Heart left ventricle (tissue), 16 donors: Measurements from ENCODE around the gene RBM34. TPM values are rescaled to one million over a fixed set of nuclear protein-coding genes. Genes with fewer than 3 reads are reported as not detected.
"Not testable (repeated sequence)": the region's sequence is repeated elsewhere in the genome, so short reads cannot be mapped to it uniquely, and the experiment has no call there.

ENCODE experiments used
- ATAC-seq, 4 donors: fragments of 200-7000 bp; cut with Tn5 transposase; one replicate each; pipeline ENCODE4 v1.9.1; 2020 to 2022; ENCODE audit warnings: moderate library complexity in 4 of 4, mild to moderate bottlenecking in 3 of 4, moderate number of reproducible peaks in 1 of 4
- DNase-seq, 5 donors: peaks; one replicate each; pipeline ENCODE4 v3.0.0-alpha.2; 2020
- H3K27ac ChIP-seq, 12 donors: fragments of 200-600 bp; sonication (generic) in 4 of 12; one replicate each; pipeline versions ENCODE4 v1.5.0 to v1.8.0; 2016 to 2022; ENCODE audit warnings: mild to moderate bottlenecking in 2 of 12
- H3K27me3 ChIP-seq, 9 donors: fragments of 200-600 bp; sonication (generic) in 2 of 9; one replicate each; pipeline versions ENCODE4 v1.5.1 to v1.8.0; 2016 to 2022; ENCODE audit warnings: mild to moderate bottlenecking in 3 of 9
- H3K36me3 ChIP-seq, 9 donors: fragments of 200-600 bp; sonication (generic) in 2 of 9; one replicate each; pipeline versions ENCODE4 v1.5.0 to v1.8.0; 2018 to 2022; ENCODE audit warnings: mild to moderate bottlenecking in 2 of 9
- H3K4me1 ChIP-seq, 12 donors: fragments of 200-600 bp; sonication (generic) in 4 of 12; one replicate each; pipeline versions ENCODE4 v1.5.0 to v1.8.0; 2016 to 2022; ENCODE audit warnings: mild to moderate bottlenecking in 3 of 12
- H3K4me3 ChIP-seq, 12 donors: fragments of 200-600 bp; sonication (generic) in 4 of 12; one replicate each; pipeline versions ENCODE4 v1.5.0 to v1.8.0; 2017 to 2022; ENCODE audit warnings: mild to moderate bottlenecking in 9 of 12, moderate library complexity in 4 of 12
- H3K9me3 ChIP-seq, 12 donors: fragments of 200-600 bp; sonication (generic) in 4 of 12; one replicate each; pipeline versions ENCODE4 v1.5.0 to v1.8.0; 2016 to 2022; ENCODE audit warnings: mild to moderate bottlenecking in 1 of 12
- CTCF ChIP-seq, 12 donors: fragments of 200-600 bp; sonication (generic) in 4 of 12; IDR thresholded peaks; one replicate each; pipeline versions ENCODE4 v1.5.0 to v1.8.0; 2018 to 2022; ENCODE audit warnings: antibody characterized with exemption in 12 of 12, mild to moderate bottlenecking in 5 of 12
- POLR2A ChIP-seq, 2 donors: fragments of 450-650 bp; IDR thresholded peaks; one replicate each; pipeline ENCODE4 v1.6.1; 2017; ENCODE audit warnings: antibody characterized with exemption in 2 of 2, mild to moderate bottlenecking in 2 of 2, moderate library complexity in 2 of 2
- WGBS, 4 donors: extraction: QIAGEN DNeasy Blood & Tissue Kit in 2 of 4; methylation state at CpG; one replicate each; pipeline versions ENCODE4 v1.1.5 to v1.1.7; 2013 to 2018; 5-methylcytosine and 5-hydroxymethylcytosine counted together
- intact Hi-C, 10 donors: fragments of 100-400 bp; cut with DNase I; formaldehyde crosslinking; loops; one replicate each; pipeline versions ENCODE4 v1.11.1 to v1.14.2; 2022
- polyA plus RNA-seq, 2 donors: library from polyadenylated mRNA; stranded (reverse); fragments of 200-250 nt; gene quantifications; one replicate each; pipeline ENCODE4 v1.2.3, GENCODE V29; 2013
- total RNA-seq, 9 donors: library from RNA; depleted of rRNA in 2 of 9; stranded (reverse); fragments of >200 nt in 2 of 9; fragmentation: NEBNext Ultra II Directional in 3 of 9; extraction: Animal tissue kit (Norgen Biotek cat#: 25700) in 3 of 9; gene quantifications; one replicate each; pipeline versions ENCODE4 v1.1.0 to v1.2.4, GENCODE V29; 2016 to 2023
- donor health status: ischemic (EF 13 %, LVEDD 7.1; RV severe dilation, severe dysfunction).
- donor health status: healthy with polysubstance abuse.
- donor health status: DM: no; HTN: yes; CAD: no.
- donor health status: DM: no; HTN: no; CAD: no.
- donor health status: ischemic (EF 25% LVEDD 6.9; RV normal size, moderate dysfunction).
- donor health status: ischemic (EF 25% LVEDD 5.7; RV mildly dilated, moderate dysfunction).
- donor health status: healthy.
- donor health status: DM: yes; HTN: yes; CAD: no.
- donor health status: ischemic (EF 35%, LVEDD 5.7; RV mildly dilated, moderate dysfunction).
- donor health status: nonischemic (EF 11% LVEDD 7.7; RV severe dilation, severe dysfunction).
- donor health status: DM: yes; HTN: yes; CAD: no.
- donor health status: PGD.
- donor health status: ischemic (EF 29% LVEDD 5.4; RV normal size, mild dysfunction).
- donor health status: nonischemic (EF 23%, LVEDD 6.1; RV moderate dilation, normal function).

The RBM34 gene
- total and polyA plus RNA-seq, 11 donors, result 34.2 to 97.8 (median 49.6) TPM

- Histone ChIP-seq H3K9me3 (no peaks in the 10 kb centered on the region), H3K4me3 (no peak overlapping the region), H3K36me3 (no peaks in the 10 kb centered on the region), H3K4me1 (peaks cover 0 to 14% (median 9%) of the 10 kb centered on the region in 12 donors), H3K27ac (no peak overlapping the region), H3K27me3 (no peaks in the 10 kb centered on the region)
- no peak for ATAC-seq
- WGBS, 4 donors, result 71 to 83% (median 77%) methylated on average over 18 to 20 of the region's 20 CpGs
- DNase-seq, result no peak
- intact Hi-C loops, result loop anchor here in 2 of 10 donors (5.0 kb wide), 2 partner anchors 593 to 603 kb away; no protein-coding TSS in a partner anchor
- TF ChIP-seq CTCF (IDR thresholded peaks at IDR 0.05) (no peak), POLR2A (IDR thresholded peaks at IDR 0.05) (no peak)
Observed at GRCh38 chr1:235090406-235091069, 70.5 kb downstream of the RBM34 start.

GRCh38 chr1:235088907-235089306, 72.1 kb downstream of the RBM34 start:
- DNase-seq (no peak), ATAC-seq (no peak)
- peaks cover 0 to 16% (median 13%) of the 10 kb centered on the region in 12 donors for H3K4me1 ChIP-seq
- intact Hi-C loops, result loop anchor here in 2 of 10 donors (2.0 to 10.0 kb wide), 3 partner anchors 204 to 594 kb away; no protein-coding TSS in a partner anchor
- H3K27ac ChIP-seq, result no peak overlapping the region
- no peaks in the 10 kb centered on the region for H3K27me3 ChIP-seq
- H3K4me3 ChIP-seq, result no peak overlapping the region
- H3K9me3 ChIP-seq, result no peaks in the 10 kb centered on the region
- H3K36me3 ChIP-seq, result no peaks in the 10 kb centered on the region
- TF ChIP-seq POLR2A (IDR thresholded peaks at IDR 0.05) (no peak), CTCF (IDR thresholded peaks at IDR 0.05) (no peak)
- 94 to 97% (median 95%) methylated on average over 6 to 7 of the region's 7 CpGs for WGBS, 4 donors

DNA sequence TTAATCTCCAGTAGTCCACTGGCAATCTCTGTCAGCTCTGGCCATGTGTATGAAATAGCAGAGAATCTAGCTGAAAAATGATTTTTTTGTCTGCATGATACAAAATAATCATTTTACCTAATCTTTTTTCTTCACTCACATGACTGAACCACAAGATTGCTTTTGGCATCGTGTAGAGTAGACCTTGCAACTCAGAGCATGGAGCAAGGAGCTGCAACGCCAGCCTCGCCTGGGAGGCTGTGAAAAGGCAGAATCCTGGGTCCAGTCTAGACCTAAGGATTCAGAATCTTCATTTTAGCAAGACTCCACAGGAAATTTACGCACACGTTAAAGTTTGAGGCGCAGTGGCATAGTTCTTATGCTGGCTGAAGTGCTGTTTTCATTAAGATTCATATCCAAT, 72.6 kb downstream of the RBM34 start:
- TF ChIP-seq CTCF (IDR thresholded peaks at IDR 0.05), result no peak
- TF ChIP-seq POLR2A (IDR thresholded peaks at IDR 0.05), result no peak

GRCh38 chr1:235087906-235088305, 73.1 kb downstream of the RBM34 start:
- H3K36me3 ChIP-seq, result no peaks in the 10 kb centered on the region
- H3K4me3 ChIP-seq, result no peak overlapping the region
- H3K4me1 ChIP-seq, result peaks cover 0 to 16% (median 14%) of the 10 kb centered on the region in 12 donors
- no peak overlapping the region for H3K27ac ChIP-seq
- intact Hi-C loops, result loop anchor here in 2 of 10 donors (2.0 to 10.0 kb wide), 3 partner anchors 203 to 593 kb away; no protein-coding TSS in a partner anchor
- WGBS, 4 donors, result 93 to 96% (median 94%) methylated on average over 6 of the region's 6 CpGs
- H3K27me3 ChIP-seq, result no peaks in the 10 kb centered on the region
- no peak for ATAC-seq
- DNase-seq, result no peak
- TF ChIP-seq CTCF (IDR thresholded peaks at IDR 0.05) (no peak), POLR2A (IDR thresholded peaks at IDR 0.05) (no peak)
- H3K9me3 ChIP-seq, result no peaks in the 10 kb centered on the region

More for the DNA sequence above, 72.6 kb downstream of the RBM34 start:
- Histone ChIP-seq H3K27ac (no peak overlapping the region), H3K36me3 (no peaks in the 10 kb centered on the region), H3K4me1 (peaks cover 0 to 16% (median 13%) of the 10 kb centered on the region in 12 donors), H3K4me3 (no peak overlapping the region), H3K27me3 (no peaks in the 10 kb centered on the region), H3K9me3 (no peaks in the 10 kb centered on the region)
- intact Hi-C loops, result loop anchor here in 2 of 10 donors (2.0 to 10.0 kb wide), 3 partner anchors 204 to 594 kb away; no protein-coding TSS in a partner anchor
- DNase-seq (no peak), ATAC-seq (no peak)
- WGBS, 4 donors, result 86 to 91% (median 90%) methylated on average over 6 of the region's 6 CpGs

GRCh38 chr1:235085411-235086117, 75.5 kb downstream of the RBM34 start:
- not testable (repeated sequence) for H3K4me3 ChIP-seq, DNase-seq, ATAC-seq, H3K27ac ChIP-seq, H3K9me3 ChIP-seq, H3K27me3 ChIP-seq, H3K36me3 ChIP-seq
- H3K4me1 ChIP-seq, result peaks cover 0 to 27% (median 22%) of the 10 kb centered on the region in 12 donors
- intact Hi-C loops, result loop anchor here in 4 of 10 donors (2.0 to 10.0 kb wide), 4 partner anchors 201 to 587 kb away; no protein-coding TSS in a partner anchor
- 91 to 96% (median 94%) methylated on average over 12 of the region's 12 CpGs for WGBS, 4 donors
